ENCODE measurements around the gene ABCD1.

The ABCD1 gene

DNA sequence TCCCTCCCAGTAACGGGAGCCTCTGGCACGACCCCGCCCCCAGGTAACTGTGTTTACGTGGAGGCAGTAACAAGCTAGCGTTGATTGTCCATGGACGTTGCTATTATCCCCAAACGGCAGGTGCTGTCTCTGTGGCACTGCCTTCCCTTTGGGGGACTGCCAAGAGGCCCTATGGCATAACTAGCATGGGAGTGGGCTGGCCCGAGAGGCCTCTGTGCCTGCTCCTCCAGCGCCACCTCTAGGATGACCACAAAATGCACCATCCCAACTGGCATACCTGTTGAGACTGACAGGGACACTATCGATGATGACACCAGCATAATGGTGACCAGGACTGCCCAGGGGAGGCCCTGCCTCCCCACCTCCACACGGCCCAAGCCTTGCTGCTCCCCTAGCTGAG is 57.7 kb downstream of the ABCD1 start:
- TF ChIP-seq, protein P1, sequence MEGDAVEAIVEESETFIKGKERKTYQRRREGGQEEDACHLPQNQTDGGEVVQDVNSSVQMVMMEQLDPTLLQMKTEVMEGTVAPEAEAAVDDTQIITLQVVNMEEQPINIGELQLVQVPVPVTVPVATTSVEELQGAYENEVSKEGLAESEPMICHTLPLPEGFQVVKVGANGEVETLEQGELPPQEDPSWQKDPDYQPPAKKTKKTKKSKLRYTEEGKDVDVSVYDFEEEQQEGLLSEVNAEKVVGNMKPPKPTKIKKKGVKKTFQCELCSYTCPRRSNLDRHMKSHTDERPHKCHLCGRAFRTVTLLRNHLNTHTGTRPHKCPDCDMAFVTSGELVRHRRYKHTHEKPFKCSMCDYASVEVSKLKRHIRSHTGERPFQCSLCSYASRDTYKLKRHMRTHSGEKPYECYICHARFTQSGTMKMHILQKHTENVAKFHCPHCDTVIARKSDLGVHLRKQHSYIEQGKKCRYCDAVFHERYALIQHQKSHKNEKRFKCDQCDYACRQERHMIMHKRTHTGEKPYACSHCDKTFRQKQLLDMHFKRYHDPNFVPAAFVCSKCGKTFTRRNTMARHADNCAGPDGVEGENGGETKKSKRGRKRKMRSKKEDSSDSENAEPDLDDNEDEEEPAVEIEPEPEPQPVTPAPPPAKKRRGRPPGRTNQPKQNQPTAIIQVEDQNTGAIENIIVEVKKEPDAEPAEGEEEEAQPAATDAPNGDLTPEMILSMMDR (conservative IDR thresholded peaks at IDR 0.05; ENCODE audit: control insufficient read depth, insufficient read depth, low read depth, low read length) = no peak

DNA sequence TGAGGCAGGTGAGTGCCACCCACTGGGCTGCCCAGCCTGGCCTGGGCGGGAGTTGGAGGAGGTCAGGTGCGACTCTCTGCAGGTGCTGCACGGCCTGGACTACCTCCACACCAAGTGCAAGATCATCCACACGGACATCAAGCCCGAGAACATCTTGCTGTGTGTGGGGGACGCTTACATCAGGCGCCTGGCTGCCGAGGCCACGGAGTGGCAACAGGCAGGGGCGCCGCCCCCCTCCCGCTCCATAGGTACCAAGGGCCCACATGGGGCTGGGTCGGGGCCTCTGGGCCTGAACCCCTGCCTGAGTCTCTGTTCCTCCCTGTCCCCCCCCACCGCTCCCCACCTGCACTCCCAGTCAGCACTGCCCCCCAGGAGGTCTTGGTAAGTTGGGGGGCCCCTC is 58.2 kb downstream of the ABCD1 start:
- DNase-seq (ENCODE audit: low read depth) = no peak
- TF ChIP-seq, protein P1 (conservative IDR thresholded peaks at IDR 0.05; ENCODE audit: control insufficient read depth, insufficient read depth, low read depth, low read length) = no peak
- no peak overlapping the region for H3K4me3 ChIP-seq (ENCODE audit: control insufficient read depth, low read depth, low read length)

More for the DNA sequence above, 57.7 kb downstream of the ABCD1 start:
- H3K4me3 ChIP-seq (ENCODE audit: control insufficient read depth, low read depth, low read length) = no peak overlapping the region
- no peak for DNase-seq (ENCODE audit: low read depth)

DNA sequence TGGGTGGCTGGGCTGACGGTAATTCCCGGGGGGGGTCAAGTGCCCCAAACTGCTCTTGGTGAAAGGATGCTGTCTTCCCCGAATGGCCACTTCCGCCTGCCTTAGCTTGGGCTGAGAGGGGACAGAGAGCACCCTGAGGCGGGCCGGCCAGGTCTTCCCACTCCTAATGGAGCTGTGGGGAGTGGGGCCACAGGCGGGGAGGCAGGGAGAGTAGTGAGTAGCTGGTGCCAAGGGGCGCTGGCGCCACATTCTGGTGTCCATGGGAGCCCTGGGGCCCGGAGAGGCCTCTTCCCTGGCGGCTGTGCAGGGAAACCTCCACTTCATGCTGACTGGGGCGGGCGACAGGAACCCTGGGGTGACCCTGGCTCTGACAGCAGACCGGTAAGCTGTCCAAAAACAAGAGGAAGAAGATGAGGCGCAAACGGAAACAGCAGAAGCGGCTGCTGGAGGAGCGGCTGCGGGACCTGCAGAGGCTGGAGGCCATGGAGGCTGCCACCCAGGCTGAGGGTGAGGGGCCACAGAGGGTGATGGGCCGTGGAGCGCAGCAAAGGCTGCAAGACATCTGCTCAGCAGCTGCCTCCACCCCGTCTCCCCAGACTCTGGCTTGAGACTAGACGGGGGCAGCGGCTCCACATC is 58.8 kb downstream of the ABCD1 start:
- TF ChIP-seq, protein P1 (conservative IDR thresholded peaks at IDR 0.05; ENCODE audit: control insufficient read depth, insufficient read depth, low read depth, low read length) = no peak
- no peak for DNase-seq (ENCODE audit: low read depth)
- no peak overlapping the region for H3K4me3 ChIP-seq (ENCODE audit: control insufficient read depth, low read depth, low read length)

DNA sequence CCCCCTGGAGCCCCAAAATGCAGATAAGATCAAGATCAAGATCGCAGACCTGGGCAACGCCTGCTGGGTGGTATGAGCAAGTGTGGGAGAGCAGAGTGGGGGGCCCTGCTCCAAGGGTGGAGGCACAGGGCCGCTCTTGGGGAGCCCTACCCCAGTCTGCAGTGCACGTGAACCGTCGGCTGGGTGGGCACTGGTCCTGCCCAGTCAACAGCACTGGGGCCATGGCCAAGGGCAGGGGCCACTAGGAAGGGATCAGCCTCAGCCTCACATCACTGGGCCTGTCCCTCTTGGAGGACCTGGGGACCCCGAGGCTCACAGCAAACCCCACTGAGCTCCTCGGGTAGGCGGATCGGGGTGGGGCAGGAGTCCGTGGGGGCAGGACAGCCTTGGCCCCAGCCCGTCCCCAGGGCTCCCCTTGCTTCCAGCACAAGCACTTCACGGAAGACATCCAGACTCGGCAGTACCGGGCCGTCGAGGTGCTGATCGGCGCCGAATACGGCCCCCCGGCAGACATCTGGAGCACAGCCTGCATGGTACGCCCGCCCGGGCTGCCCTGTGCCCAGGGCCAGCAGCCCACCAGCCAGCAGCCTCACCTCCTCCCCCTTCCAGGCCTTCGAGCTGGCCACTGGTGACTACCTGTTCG is 59.8 kb downstream of the ABCD1 start:
- DNase-seq (ENCODE audit: low read depth) = no peak
- TF ChIP-seq, protein P1 (conservative IDR thresholded peaks at IDR 0.05; ENCODE audit: control insufficient read depth, insufficient read depth, low read depth, low read length) = no peak
- no peak overlapping the region for H3K4me3 ChIP-seq (ENCODE audit: control insufficient read depth, low read depth, low read length)

DNA sequence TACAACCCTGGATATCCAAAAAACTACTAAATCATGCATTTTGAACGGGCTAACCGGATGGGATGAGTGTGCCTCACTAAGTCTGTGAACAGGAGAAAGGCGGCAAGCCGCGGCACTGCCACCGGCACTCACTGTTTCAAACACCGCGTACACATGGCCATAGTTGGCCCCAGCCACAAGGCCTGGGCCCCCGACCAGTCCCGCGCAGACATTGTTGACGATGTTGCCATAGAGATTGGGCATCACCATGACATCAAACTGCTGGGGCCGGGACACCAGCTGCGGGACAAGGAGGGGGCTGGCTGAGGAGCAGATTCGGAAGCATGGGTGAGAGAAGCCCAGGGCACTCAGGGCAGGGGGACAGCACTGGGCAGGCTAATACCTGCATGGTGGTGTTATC is 62.0 kb downstream of the ABCD1 start:
- H3K4me3 ChIP-seq (ENCODE audit: control insufficient read depth, low read depth, low read length) = no peak overlapping the region
- TF ChIP-seq, protein P1 (conservative IDR thresholded peaks at IDR 0.05; ENCODE audit: control insufficient read depth, insufficient read depth, low read depth, low read length) = no peak
- DNase-seq (ENCODE audit: low read depth) = no peak

DNA sequence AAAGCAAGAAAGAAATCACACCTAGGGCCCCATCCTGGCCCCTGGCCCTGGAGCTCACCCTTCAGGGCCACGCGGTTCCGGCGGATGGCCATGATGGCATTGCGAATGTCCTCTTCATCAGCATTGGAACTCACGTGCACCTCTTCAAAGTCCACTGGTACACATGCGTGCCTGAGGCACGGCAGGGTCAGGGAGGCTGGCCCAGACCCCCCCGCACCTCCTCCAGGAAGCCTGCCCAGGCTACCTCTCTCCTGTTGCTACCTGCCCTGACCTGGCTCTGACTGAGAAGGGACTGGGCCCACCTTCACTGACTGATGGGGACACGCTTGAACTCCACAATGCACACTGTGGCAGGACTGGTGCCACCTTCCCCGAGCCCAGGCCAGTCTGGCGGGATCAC is 65.0 kb downstream of the ABCD1 start:
- TF ChIP-seq, protein P1 (conservative IDR thresholded peaks at IDR 0.05; ENCODE audit: control insufficient read depth, insufficient read depth, low read depth, low read length) = no peak
- H3K4me3 ChIP-seq (ENCODE audit: control insufficient read depth, low read depth, low read length) = no peak overlapping the region
- DNase-seq (ENCODE audit: low read depth) = no peak

All from fibroblast of mammary gland (primary cell).